GM18520 (cell line): ENCODE data around the gene MCF2L2.
A peak's percentile ranks its signal among the peaks of the same experiment; 100 is the strongest.

Experiments
- ATAC-seq: cut with Tn5 transposase; IDR thresholded peaks from one replicate; pipeline ENCODE4 v1.9.1; 2021; ENCODE audit not compliant: unreplicated experiment

The MCF2L2 gene

DNA sequence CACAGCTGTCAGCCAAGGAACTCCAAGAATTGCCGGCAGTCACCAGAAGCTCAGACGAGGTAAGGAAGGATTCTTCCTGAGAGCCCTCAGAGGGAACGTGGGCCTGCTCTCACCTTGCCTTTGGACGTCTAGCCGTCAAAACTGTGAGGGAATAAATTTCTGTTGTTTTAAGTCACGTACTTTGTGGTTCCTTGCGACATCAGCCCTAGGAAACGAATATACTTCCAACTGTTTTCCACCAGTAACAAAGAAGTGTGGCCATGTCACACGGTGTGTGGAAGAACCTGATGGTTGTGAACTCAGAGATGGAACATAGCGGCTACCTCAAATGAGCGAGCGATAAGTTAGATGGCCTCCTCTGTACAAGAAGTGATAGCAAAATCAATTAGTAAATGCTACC, 216.3 kb downstream of the MCF2L2 start:
- no peak for ATAC-seq

DNA sequence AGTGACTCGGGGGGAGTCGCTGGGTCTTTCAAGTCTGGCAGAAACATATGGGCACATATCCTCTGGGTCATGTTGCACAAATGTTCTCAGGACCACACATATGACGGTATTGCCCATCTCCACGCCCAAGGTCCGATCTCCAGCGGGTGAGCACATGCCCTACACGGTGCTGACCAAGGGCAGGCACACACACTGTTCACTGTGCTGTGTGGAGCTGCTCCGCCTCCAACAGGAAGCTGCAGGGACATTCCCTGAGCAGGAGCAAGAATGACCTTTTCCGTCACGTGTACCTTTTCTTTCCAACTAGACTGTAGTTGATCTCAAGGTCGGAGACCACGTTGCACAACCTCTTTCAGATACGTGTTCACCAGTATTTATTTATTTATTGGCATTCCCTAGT, 217.1 kb downstream of the MCF2L2 start:
- no peak for ATAC-seq

DNA sequence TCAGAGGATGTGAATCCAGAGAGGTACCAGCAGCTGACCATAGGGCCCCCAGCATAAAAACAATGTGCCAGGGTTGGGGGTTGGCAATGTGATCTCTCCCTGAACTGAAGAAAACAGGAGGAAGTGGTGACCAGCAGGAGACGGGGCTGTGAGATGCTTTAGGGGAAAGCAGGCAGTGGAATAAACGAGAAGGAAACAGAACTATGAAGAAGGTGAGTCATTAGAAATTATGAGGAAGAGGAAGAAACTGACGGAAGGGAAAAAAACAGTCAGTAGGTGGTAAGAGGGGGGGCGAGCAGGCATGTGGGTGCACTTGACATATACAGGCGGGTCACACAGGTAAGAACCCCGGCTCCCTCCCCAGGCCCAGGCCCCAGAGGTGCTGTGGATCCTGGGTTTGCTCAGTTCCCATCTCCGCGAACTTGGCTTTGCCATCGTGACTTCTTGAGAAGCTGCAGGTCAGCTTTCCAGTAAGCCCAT, 217.5 kb downstream of the MCF2L2 start:
- no peak for ATAC-seq

DNA sequence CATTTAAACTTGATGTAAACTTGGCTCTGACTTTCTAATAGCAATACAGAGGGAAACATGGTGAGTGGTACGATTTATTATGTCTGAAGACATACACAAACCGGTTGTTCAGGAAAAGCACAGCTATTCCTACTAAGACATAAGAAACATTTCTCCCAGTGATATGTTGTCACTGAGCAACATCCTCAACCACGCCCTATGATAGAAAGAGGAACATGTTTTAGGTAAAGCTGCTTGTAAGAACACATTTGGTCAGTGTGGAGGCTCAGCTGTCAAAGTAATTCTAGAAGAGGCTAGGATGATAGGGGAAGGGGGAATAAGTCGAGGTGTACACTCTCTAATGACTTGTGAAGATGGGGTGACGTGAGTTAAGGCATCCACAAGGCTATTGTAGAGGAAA, 218.1 kb downstream of the MCF2L2 start:
- ATAC-seq: no peak

DNA sequence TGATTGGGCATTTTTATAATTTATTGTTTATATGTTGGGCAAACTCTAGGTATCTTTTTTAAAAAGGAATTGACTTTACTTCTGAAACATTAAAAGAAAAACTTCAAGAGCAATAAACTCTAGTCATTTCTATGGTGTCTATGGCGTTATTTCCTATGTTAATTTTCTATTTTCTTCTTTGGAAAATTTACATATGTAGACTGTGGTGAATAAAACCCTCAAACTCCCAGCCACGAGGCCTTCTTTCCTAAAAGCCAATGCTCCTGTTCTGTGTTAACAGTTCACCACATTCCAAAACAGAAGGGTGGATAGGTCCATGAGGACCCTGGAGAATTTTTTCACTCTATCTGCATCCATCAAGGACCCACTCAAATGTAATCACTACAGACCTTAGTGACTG, 219.6 kb downstream of the MCF2L2 start:
- ATAC-seq: no peak

DNA sequence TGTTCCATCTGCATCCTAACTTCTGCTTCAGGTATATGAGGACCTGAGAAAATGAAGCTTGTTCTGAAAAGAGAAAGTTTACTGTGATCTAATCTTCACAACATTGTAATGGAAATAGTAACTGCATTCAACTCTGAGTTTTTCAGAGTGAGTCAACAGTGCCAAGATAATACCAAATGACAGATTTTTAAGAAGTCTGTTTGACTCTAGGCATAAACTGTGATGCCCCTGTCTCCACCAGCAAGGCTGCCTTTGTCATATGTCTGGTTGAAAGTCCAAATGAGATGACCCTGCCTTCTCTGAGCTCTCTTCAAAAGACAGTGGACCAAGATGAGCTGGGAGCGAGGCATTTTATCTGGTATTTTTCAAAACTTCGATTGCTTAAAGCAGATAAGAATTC, 220.2 kb downstream of the MCF2L2 start:
- no peak for ATAC-seq

DNA sequence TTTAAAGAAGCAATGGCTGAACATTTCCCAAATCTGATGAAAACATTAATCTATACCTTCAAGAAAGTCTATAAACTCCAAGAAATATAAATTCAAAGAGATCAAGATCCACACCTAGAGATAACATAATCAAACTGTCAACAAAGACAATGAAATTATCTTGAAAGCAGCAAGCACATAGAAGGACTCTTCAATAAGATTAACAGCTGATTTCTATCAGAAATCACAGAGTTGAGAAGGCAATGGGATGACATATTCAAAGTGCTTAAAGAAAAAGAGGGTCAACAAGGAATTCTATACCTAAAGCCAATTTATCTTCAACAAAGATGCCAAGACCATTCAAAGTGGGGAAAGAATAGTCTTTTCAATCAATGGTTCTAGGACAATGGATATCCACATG, 224.7 kb downstream of the MCF2L2 start:
- no peak for ATAC-seq

DNA sequence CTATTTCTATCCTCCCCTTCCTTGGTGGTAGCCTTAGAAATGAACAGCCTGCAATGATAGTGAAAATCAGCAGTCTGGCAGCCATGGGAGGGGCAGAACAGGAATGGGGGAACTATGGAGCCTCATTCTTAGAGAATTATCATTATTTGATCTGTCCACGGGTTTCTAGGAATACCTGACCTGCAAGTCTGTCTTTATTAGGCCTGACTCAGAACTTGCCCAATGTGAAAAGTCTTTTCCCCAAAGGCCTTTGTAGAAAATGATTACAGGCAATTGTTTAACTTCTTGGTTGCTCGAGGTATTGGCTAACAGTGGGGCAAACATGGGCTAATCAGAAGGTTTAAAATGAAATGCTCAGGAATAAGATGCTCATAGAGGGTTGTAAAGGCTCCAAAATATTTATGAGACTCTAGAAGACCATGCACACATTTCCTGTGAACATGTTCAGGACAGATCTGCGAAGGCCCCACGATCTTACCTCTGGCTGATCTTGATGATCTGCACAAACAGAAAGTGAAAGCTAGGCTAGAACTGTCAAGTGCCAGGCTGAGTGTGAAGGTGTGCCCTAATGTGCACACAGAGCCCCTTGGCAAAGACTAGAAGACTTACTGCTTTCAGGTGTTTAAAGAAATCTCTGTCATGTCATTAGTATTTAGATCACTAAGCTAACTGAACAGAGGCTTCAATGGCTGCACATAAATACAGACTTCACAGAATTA, 226.3 kb downstream of the MCF2L2 start:
- ATAC-seq: no peak

DNA sequence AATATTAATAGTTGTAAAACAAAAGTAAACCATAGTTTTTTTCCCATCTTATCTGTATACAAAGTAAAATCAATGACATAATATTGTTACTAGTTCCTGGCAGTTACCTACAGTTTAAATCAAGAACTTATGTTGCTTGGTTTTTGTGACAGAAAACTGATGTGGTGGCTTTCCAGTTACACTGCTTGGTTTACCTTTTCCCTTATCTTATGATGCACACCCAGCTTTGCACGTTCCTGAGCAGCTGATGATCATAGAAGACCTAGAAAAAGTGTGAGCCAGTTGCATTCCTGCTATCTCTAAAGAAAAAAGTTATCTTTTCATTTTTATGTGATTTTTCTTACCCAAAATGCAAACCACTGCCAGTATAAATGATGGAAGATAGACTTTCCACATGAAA, 229.5 kb downstream of the MCF2L2 start:
- ATAC-seq: no peak

DNA sequence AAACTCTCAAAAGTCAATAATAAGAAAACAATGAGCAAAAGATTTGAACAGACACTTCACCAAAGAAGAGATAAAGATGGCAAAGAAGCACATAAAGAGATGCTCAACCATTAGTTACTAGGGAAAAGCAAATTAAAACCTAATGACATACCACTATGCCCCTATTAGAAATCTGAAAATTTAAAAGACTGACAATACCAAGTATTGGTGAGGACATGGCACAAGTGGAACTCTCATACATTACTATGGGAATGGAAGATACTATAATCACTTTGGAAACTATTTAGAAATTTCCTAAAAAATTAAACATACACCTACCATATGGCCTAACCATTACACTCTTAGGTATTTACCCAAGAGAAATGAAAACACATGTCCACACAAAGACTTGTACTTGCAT, 230.7 kb downstream of the MCF2L2 start:
- no peak for ATAC-seq

DNA sequence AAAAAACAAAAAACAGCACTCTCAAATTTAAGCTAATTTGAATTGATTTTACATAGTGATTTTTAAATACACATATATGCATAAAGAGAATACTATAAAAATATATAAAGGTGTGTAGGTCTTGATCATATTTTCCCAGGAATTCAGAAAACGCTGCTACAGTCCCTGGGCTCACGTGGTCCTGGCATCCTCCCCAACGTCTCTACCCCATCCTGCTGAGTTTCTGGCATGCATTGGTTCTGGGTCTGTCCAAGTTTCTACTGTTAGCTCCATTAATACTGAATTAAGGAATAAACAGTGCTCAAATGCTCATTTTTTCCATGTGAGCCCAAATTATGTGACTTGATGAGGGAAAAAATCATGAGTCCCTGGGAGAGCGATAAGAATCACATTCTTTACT, 233.2 kb downstream of the MCF2L2 start:
- no peak for ATAC-seq

DNA sequence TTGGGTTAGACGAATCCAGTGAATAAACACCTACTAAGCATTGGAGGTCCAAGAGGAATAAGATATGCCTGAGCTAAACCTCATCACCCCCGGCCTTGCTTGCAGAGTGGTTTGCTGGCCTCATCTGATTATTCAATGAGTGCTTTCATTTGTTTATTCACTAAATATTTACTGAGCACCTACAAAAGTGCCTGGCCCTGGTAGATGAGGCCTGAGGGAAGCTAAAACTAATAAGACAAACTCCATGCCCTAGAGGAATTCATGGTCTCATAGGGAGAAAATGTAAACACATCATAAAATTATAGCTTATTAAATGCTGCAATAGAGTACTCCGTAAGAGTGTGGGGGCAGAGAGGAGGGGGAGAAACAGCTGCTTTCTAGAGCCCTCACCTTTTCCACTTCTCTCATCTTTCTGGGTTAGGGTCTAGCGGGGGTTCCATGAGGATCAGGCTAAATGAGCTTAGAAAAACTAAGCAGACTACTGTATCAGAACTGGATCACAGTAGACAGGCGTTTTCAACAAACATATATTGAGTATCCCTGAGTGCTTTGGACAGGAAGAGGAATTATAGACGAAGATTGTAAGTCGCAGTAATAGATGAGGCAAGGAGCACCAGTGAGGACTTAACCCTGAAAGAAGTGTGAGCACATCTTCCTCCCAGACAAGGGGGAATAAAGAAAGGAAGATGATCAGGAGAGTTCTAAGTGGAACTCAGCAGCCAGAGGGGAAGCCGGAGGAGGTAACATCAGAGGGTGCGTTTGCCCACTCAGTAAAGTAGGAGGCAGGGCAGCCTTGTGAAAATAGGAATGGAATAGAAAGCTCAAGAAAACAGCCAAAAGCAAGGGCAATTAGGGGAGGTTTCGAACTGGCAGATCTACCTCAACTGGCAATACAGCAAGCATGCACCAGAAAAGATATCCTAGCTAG, 234.4 kb downstream of the MCF2L2 start:
- ATAC-seq: no peak

DNA sequence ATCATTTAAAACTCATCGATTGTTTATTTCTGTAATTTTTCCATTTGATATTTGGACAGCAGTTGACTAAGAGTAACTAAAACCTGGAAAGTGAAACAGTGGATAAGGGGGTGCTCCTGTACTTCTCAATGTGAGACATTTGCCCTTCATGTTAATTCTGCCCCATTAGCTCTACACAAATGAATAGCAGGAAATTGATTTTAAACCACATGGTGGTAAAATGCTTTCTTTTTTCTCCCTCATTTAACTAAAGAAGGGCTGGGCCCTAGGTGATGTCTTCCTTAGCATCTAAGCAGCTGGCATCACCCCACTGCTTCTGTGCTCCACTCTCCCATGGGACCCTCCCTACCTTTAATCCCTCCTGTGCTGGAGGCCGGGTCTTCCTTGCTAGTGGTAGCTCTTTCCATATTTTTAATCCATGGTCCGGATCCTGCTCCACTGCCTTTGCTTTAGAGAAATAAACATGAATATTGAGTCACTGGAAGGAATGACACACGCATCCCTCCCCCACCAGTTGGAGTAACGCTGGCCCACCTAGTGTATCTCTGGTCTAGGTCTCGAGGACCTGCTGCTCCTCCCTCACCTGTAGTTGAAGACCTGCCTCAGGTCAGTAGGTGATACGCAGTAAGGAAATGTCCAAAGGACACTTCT, 235.6 kb downstream of the MCF2L2 start:
- ATAC-seq: no peak

DNA sequence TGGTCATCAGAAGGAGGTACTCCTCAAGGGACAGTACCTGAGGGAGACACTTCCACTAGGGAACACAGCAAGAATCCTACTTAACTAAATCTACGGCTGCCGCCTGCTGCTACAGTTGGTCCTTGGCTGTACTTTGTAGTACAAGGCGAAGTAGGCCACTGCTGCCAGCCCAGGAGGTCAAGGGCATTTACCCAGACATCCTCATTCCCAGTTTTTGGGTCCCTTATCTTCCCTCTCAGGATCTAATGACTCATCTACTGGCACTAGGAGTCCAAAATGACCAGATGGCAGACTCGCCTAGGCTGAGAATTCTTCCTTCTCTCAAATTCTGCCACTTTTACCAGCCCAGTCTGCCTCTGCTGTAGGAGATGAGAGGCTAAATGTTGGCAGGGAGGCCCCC, 238.8 kb downstream of the MCF2L2 start:
- no peak for ATAC-seq

DNA sequence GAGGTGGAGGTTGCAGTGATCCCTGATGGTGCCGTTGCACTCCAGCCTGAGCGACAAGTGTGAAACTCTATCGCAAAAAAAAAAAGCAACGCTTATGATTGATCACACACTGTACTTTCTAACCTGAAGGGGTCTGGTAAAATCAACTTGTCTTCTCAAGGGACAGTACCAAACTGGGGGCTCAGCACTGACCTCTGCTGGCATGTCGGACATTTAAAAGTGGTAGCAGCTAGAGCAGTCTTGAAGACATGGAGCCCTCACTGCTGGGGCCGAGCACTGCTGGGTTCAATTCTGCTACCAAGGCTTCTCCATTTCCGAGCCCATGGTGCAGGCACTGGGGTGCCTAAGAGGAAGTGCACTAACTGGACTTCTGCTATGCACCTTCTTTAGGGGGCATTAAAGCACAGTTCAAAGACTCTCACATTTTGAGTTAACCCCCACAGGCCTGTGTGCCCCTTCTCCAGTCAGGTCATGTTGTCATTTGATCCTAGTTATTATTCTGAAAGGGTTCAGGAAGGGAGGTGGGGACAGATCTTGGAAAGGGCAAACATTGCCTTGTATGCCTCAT, 239.4 kb downstream of the MCF2L2 start:
- ATAC-seq: peak; percentile 41

DNA sequence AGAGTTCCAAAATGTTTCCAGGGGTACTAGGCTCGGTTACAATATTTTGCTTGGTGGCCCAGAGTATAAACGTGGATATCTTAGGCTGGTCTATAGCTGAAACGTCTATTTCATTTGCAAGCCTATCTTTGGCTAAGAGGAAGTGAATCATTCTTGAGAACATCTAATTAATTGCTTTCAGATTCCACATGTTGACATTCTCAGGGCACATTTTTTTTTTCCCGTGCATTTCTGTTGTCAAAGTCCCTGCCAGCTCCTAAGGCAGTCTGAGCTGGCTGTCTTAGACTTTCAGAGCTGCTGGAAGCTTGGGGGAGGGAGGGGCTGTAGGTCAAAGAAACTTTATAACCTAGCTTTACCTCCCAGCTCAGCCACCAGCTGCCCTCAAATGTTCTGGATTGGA, 242.7 kb downstream of the MCF2L2 start:
- ATAC-seq: no peak

DNA sequence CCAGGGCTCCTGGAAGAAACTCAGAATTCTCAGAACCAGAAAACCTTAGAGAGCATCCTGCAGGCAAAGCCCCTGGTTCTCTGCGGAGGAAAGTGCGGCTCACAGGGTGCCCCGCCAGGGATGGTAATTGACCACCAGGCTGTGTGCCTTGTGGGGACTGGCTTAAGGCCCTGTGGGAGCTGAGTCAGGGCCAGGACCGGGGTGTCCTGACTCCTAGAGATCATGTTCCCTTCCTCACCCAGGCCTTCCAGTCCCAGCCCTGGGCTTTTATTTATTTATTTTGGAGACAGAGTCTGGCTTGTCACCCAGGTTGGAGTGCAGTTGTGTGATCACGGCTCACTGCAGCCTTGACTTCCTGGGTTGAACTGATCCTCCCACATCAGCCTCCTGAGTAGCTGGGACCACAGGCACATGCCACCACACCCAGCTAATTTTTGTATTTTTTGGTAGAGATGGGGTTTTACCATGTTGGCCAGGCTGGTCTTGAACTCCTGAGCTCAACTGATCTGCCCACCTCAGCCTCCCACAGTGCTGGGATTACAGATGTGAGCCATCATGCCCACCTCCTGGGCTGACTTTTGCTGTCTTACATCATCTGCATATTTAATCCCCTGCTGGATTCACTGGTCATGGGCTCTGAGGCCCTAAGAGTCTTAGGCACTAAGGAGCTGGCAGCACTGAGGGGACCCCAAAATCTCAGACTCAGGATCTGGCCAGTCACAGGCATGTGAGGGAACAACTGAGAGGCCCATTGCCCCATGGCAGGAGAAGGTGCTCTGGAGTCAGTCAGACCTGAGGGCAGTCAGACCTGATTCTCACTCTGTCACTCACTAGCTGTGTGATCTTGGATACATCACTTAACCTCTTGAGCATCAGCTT, 245.4 kb downstream of the MCF2L2 start:
- no peak for ATAC-seq

DNA sequence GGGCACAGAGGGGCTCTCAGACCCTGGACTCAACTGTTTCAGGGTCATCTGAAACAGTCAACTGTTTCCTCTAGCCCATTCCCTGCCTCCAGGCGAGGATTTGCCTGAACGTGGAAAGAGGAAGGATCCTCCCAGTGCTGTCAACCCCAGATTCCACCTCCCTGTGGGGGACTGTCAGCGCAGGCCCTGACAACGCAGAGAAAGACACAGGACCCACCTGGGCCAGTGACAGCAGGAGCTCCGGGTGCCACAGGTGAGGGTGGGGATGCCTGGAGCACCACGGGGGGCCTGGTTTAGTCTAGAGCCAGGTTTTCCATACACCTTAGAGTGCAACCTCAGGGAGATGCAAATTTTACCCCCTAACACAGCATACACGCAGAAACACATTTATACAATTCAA, 246.3 kb downstream of the MCF2L2 start:
- ATAC-seq: no peak

DNA sequence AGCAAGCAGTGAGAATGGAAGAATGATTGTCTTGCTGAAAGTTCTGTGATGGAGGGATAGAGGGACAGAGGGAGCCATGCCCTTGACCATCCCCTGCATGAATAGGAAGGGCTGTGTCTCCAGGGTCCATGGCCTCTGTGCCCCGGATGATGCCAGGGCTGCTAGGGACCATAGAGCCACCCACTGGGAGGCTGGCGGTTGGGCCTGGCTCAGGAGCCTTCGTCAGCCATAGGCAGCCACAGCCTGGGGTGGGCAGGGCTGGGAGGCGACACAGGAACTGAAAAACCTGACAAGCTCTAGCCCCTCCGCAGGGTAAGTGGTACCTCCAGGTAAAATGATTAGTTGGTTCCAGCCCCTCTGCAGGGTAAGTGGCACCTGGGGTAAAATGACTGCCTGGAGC, 246.8 kb downstream of the MCF2L2 start:
- no peak for ATAC-seq

DNA sequence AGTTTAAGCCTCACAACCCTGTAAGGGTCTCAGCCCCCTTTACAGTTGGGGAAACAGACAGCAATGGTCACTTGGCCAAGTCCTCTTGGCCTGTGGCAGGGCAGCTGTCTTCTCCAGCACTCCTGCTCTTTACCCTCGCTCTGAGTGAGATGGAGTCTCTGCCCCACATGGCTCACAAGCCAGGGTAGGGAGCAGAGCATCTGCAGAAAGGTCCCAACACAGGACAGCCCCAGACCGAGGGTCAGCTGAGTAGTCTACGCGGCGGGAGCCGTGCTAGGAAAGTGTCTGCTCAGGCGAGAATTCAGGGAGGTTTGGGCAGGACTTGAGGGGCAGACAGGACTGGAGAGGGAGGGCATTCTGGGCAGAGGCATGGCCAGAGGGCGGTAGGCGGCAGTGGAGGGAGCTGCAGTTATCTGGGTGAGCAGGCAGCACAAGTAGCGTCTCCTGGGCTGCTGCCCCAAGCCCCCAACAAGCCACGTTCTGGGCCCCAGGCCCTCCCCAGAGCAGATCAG, 247.6 kb downstream of the MCF2L2 start:
- ATAC-seq: no peak
